Measurements from ENCODE around the gene PERCC1. TPM values are rescaled to one million over a fixed set of nuclear protein-coding genes. Genes with fewer than 3 reads are reported as not detected.

Gene PERCC1
- total RNA-seq, 1 experiment from 2014 or later, result not detected

DNA sequence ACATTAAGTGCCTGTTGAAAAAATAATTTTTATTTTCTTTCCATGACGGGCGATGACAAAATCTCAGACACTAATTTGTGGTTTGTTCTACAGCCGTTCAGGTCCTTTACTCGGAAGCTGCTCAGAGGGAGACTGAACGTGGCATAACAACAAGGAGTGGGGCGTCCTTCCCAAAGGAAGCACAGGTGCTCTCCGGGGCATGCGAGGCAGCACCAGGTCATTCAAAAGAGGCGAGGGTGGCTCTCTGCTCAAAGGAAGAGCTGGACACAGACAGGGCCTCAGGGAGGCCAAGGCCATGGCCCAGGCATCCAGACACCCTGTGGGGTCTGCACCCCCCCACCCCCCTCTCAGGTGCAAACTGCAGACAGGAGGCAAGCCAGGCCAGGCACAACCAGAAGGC lies 32.5 kb upstream of the PERCC1 start:
- CTCF ChIA-PET, result no interaction called here
- intact Hi-C loops (cut with micrococcal nuclease; ENCODE audit: unreplicated experiment), result no loop called here
- no peaks in the 10 kb centered on the region for H3K4me1 Mint-ChIP-seq (ENCODE audit: low read depth, unreplicated experiment)
- no peaks in the 10 kb centered on the region for H3K27me3 Mint-ChIP-seq (ENCODE audit: unreplicated experiment)
- H3K36me3 Mint-ChIP-seq (ENCODE audit: insufficient read depth, unreplicated experiment), result peaks cover 20% of the 10 kb centered on the region
- no peak for DNase-seq
- H3K9me3 Mint-ChIP-seq (ENCODE audit: low read depth, unreplicated experiment), result no peaks in the 10 kb centered on the region
- H3K4me3 Mint-ChIP-seq (ENCODE audit: low read depth, unreplicated experiment), result no peak overlapping the region
- BruUV-seq (replicated peaks), result no TSS peak
- no peak overlapping the region for H3K27ac Mint-ChIP-seq (ENCODE audit: unreplicated experiment)
- TF ChIP-seq, protein P1, sequence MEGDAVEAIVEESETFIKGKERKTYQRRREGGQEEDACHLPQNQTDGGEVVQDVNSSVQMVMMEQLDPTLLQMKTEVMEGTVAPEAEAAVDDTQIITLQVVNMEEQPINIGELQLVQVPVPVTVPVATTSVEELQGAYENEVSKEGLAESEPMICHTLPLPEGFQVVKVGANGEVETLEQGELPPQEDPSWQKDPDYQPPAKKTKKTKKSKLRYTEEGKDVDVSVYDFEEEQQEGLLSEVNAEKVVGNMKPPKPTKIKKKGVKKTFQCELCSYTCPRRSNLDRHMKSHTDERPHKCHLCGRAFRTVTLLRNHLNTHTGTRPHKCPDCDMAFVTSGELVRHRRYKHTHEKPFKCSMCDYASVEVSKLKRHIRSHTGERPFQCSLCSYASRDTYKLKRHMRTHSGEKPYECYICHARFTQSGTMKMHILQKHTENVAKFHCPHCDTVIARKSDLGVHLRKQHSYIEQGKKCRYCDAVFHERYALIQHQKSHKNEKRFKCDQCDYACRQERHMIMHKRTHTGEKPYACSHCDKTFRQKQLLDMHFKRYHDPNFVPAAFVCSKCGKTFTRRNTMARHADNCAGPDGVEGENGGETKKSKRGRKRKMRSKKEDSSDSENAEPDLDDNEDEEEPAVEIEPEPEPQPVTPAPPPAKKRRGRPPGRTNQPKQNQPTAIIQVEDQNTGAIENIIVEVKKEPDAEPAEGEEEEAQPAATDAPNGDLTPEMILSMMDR (IDR thresholded peaks at IDR 0.05; ENCODE audit: unreplicated experiment), result no peak

DNA sequence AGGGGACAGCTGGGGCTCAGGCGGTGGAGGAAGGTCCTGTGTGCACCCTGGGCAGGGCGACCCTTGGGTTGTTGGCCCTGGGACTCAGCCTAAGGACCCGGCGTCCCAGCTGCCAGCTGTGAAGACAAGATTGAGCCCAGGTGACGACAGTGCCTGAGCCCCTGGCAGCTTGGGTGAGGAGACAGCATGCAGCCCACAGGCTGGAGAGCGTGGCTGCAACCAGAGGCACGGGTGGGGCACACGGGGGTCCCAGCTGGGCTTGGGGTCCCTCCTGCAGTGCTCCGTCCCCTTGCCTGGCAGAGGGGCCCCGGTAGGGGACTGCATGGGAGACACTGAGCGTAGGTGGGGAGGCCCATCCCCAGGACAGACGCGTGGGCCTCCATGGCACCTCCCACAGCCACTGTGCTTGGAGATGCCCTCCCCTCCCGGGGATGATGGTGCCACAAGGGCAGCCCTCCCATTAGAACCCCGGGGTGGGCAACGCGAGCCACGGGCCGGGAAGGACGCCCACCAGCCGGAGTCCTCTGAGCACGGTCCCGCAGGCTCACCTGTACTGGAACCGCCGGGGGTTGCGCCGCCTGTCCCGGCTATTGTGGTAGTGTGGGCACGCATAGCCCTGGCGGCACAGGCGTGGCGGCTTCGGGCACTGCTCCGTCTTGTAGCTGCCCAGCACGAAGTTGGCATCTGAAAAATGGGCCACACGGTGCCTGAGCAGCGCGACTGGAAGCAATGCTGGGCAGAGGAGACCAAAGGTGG lies 31.9 kb upstream of the PERCC1 start:
- no peaks in the 10 kb centered on the region for H3K9me3 Mint-ChIP-seq (ENCODE audit: low read depth, unreplicated experiment)
- intact Hi-C loops (cut with micrococcal nuclease; ENCODE audit: unreplicated experiment), result no loop called here
- TF ChIP-seq, protein P1 (IDR thresholded peaks at IDR 0.05; ENCODE audit: unreplicated experiment), result no peak
- CTCF ChIA-PET, result no interaction called here
- no peaks in the 10 kb centered on the region for H3K4me1 Mint-ChIP-seq (ENCODE audit: low read depth, unreplicated experiment)
- no peak overlapping the region for H3K27ac Mint-ChIP-seq (ENCODE audit: unreplicated experiment)
- peaks cover 20% of the 10 kb centered on the region for H3K36me3 Mint-ChIP-seq (ENCODE audit: insufficient read depth, unreplicated experiment)
- no peaks in the 10 kb centered on the region for H3K27me3 Mint-ChIP-seq (ENCODE audit: unreplicated experiment)
- BruUV-seq (replicated peaks), result no TSS peak
- H3K4me3 Mint-ChIP-seq (ENCODE audit: low read depth, unreplicated experiment), result no peak overlapping the region
- DNase-seq, result no peak

DNA sequence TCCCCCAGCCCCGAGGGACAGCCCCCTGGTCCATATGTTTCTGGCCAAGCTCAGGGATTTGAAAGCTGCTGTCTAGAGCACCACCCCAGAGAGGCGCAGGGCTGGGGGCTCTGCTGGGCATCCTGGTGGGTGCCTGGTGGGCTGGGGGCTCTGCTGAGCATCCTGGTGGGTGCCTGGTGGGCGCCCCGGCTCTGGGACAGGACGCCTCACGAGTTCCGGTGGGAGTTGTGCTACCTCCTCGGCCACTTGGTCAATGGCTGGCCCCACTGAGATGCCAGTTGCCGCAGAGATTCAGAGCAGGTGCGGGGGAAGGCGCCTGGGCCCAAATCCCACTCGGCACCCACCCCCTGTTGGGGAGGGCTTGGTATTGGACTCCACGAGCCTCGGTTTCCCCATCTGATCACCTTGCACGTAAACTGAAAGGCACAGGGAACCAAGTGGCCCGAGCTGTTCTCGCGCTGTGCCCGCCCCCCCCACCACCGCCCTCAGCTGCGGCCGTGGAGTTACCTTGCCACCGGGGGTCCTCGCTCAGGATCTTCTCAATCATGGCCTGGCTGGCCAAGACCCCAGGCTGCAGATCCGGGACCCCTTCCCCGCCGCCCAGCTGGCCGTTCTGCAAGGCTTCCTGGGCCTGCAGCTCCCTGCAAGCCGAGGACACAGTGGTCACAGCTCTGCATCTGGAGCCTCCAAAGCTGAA lies 29.7 kb upstream of the PERCC1 start:
- CTCF ChIA-PET, result no interaction called here
- no peaks in the 10 kb centered on the region for H3K4me1 Mint-ChIP-seq (ENCODE audit: low read depth, unreplicated experiment)
- TF ChIP-seq, protein P1 (IDR thresholded peaks at IDR 0.05; ENCODE audit: unreplicated experiment), result no peak
- intact Hi-C loops (cut with micrococcal nuclease; ENCODE audit: unreplicated experiment), result no loop called here
- no peaks in the 10 kb centered on the region for H3K27me3 Mint-ChIP-seq (ENCODE audit: unreplicated experiment)
- H3K9me3 Mint-ChIP-seq (ENCODE audit: low read depth, unreplicated experiment), result no peaks in the 10 kb centered on the region
- peaks cover 15% of the 10 kb centered on the region for H3K36me3 Mint-ChIP-seq (ENCODE audit: insufficient read depth, unreplicated experiment)
- H3K27ac Mint-ChIP-seq (ENCODE audit: unreplicated experiment), result no peak overlapping the region
- BruUV-seq (replicated peaks), result no TSS peak
- no peak for DNase-seq
- no peak overlapping the region for H3K4me3 Mint-ChIP-seq (ENCODE audit: low read depth, unreplicated experiment)

DNA sequence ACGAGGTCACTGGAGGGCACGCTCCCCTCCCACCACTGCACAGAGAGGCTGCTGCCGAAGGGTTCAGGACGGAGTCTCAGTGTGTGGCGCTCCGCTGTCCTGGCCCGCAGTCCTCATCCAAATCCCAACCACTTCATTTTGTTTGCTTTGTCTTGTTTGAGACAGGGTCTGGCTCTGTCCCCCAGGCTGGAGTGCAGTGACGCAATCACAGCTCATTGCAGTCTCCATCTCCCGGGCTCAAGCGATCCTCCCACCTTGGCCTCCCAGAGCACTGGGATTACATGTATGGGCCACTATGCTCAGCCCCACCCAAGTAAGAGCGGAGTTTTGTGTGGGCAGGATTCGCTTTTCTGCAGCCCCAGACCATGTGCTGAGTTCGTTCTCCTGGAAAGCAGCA lies 29.1 kb upstream of the PERCC1 start:
- H3K36me3 Mint-ChIP-seq (ENCODE audit: insufficient read depth, unreplicated experiment), result peaks cover 16% of the 10 kb centered on the region
- intact Hi-C loops (cut with micrococcal nuclease; ENCODE audit: unreplicated experiment), result no loop called here
- BruUV-seq (replicated peaks), result no TSS peak
- no peak for DNase-seq
- H3K27me3 Mint-ChIP-seq (ENCODE audit: unreplicated experiment), result no peaks in the 10 kb centered on the region
- TF ChIP-seq, protein P1 (IDR thresholded peaks at IDR 0.05; ENCODE audit: unreplicated experiment), result no peak
- H3K4me3 Mint-ChIP-seq (ENCODE audit: low read depth, unreplicated experiment), result no peak overlapping the region
- no peak overlapping the region for H3K27ac Mint-ChIP-seq (ENCODE audit: unreplicated experiment)
- no peaks in the 10 kb centered on the region for H3K4me1 Mint-ChIP-seq (ENCODE audit: low read depth, unreplicated experiment)
- no peaks in the 10 kb centered on the region for H3K9me3 Mint-ChIP-seq (ENCODE audit: low read depth, unreplicated experiment)
- CTCF ChIA-PET, result no interaction called here
